C4-2B (cell line): ENCODE results near the gene CLDN24.

Experiments used
- H3K27ac ChIP-seq: fragments of 450-650 bp; 2 replicates; pipeline ENCODE4 v1.5.1; 2017
- CTCF ChIP-seq: fragments of 450-650 bp; conservative IDR thresholded peaks from 2 replicates; pipeline ENCODE4 v1.5.1; 2017; ENCODE audit warnings: mild to moderate bottlenecking
- ZFX ChIP-seq: fragments of 450-650 bp; IDR thresholded peaks from 2 replicates; pipeline ENCODE4 v1.6.1; 2017

Gene CLDN24

GRCh38 chr4:183352546-183352945, 30.3 kb upstream of the CLDN24 start:
- no peak overlapping the region for H3K27ac ChIP-seq
- TF ChIP-seq CTCF: no peak
- no peak for TF ChIP-seq ZFX

- TF ChIP-seq ZFX (no peak), CTCF (no peak)
Observed at GRCh38 chr4:183350317-183351071, 28.3 kb upstream of the CLDN24 start.

GRCh38 chr4:183349673-183350072, 27.4 kb upstream of the CLDN24 start:
- TF ChIP-seq CTCF: no peak
- TF ChIP-seq ZFX: no peak
- no peak overlapping the region for H3K27ac ChIP-seq

More at GRCh38 chr4:183350317-183351071, 28.3 kb upstream of the CLDN24 start:
- no peak overlapping the region for H3K27ac ChIP-seq

GRCh38 chr4:183348706-183349659, 26.8 kb upstream of the CLDN24 start:
- TF ChIP-seq CTCF: no peak
- no peak for TF ChIP-seq ZFX
- H3K27ac ChIP-seq: no peak overlapping the region

GRCh38 chr4:183348136-183348535, 25.9 kb upstream of the CLDN24 start:
- TF ChIP-seq ZFX (no peak), CTCF (no peak)
- H3K27ac ChIP-seq: no peak overlapping the region

- TF ChIP-seq ZFX (no peak), CTCF (no peak)
- H3K27ac ChIP-seq: no peak overlapping the region
Observed at GRCh38 chr4:183347566-183347965, 25.3 kb upstream of the CLDN24 start.

GRCh38 chr4:183347146-183347545, 24.9 kb upstream of the CLDN24 start:
- TF ChIP-seq ZFX (no peak), CTCF (no peak)
- H3K27ac ChIP-seq: no peak overlapping the region
